ENCODE data around the gene ASCL2.

ASCL2 gene

GRCh38 chr11:2272228-2272945 lies 2.0 kb upstream of the ASCL2 start:
- POLR2A ChIA-PET = no interaction called here
- no peak for TF ChIP-seq NFRKB (IDR thresholded peaks at IDR 0.05)
- TF ChIP-seq ARNT (IDR thresholded peaks at IDR 0.05) = no peak
- TF ChIP-seq CTBP1 (IDR thresholded peaks at IDR 0.05; ENCODE audit: borderline replicate concordance) = no peak
- no peak for TF ChIP-seq ELF4 (IDR thresholded peaks at IDR 0.05)
- no peak for TF ChIP-seq FOXK2 (IDR thresholded peaks at IDR 0.05)
- TF ChIP-seq PKNOX1 (IDR thresholded peaks at IDR 0.05) = no peak
- no peak for TF ChIP-seq L3MBTL2 (conservative IDR thresholded peaks at IDR 0.05)
- no peak for TF ChIP-seq HDGF (IDR thresholded peaks at IDR 0.05; ENCODE audit: borderline replicate concordance)
- no peak for TF ChIP-seq ZNF384 (IDR thresholded peaks at IDR 0.05)
- TF ChIP-seq FOXM1 (IDR thresholded peaks at IDR 0.05; ENCODE audit: borderline replicate concordance) = no peak
- no peak for TF ChIP-seq SUZ12 (IDR thresholded peaks at IDR 0.05)
- TF ChIP-seq BHLHE40 (IDR thresholded peaks at IDR 0.05; ENCODE audit: borderline replicate concordance) = no peak
- TF ChIP-seq LEF1 (IDR thresholded peaks at IDR 0.05; ENCODE audit: borderline replicate concordance) = no peak
- no peak for TF ChIP-seq TARDBP (IDR thresholded peaks at IDR 0.05)
- TF ChIP-seq FOXA1 (IDR thresholded peaks at IDR 0.05) = no peak
- no peak for TF ChIP-seq SP1 (IDR thresholded peaks at IDR 0.05)
- CTCF ChIA-PET = no interaction called here
- no peak for DNase-seq (ENCODE audit: extremely low spot score)

GRCh38 chr11:2271327-2272227 lies 1.2 kb upstream of the ASCL2 start:
- ChIA-PET CTCF (no interaction called here), POLR2A (no interaction called here)
- DNase-seq (ENCODE audit: extremely low spot score) = no peak
- TF ChIP-seq HDGF (IDR thresholded peaks at IDR 0.05; ENCODE audit: borderline replicate concordance) = no peak
- no peak for TF ChIP-seq TARDBP (IDR thresholded peaks at IDR 0.05)
- no peak for TF ChIP-seq ELF4 (IDR thresholded peaks at IDR 0.05)
- no peak for TF ChIP-seq LEF1 (IDR thresholded peaks at IDR 0.05; ENCODE audit: borderline replicate concordance)

- CTCF ChIA-PET = no interaction called here
- no peak for DNase-seq (ENCODE audit: extremely low spot score)
- TF ChIP-seq L3MBTL2 (conservative IDR thresholded peaks at IDR 0.05) (no peak), PKNOX1 (IDR thresholded peaks at IDR 0.05) (no peak), FOXK2 (IDR thresholded peaks at IDR 0.05) (no peak), SUZ12 (IDR thresholded peaks at IDR 0.05) (no peak), ARNT (IDR thresholded peaks at IDR 0.05) (no peak), FOXA1 (IDR thresholded peaks at IDR 0.05) (no peak), NFRKB (IDR thresholded peaks at IDR 0.05) (no peak), ELF4 (IDR thresholded peaks at IDR 0.05) (no peak)
- POLR2A ChIA-PET = no interaction called here
Measured at GRCh38 chr11:2271077-2271326, 614 bp upstream of the ASCL2 start.

GRCh38 chr11:2269601-2270321 lies 627 bp downstream of the ASCL2 start:
- ChIA-PET CTCF (no interaction called here), POLR2A (no interaction called here)

GRCh38 chr11:2268729-2269600 lies 1.4 kb downstream of the ASCL2 start:
- DNase-seq (ENCODE audit: extremely low spot score) = peak; percentile 66
- no peak for TF ChIP-seq LEF1 (IDR thresholded peaks at IDR 0.05; ENCODE audit: borderline replicate concordance)
- TF ChIP-seq L3MBTL2 (conservative IDR thresholded peaks at IDR 0.05) = peak; percentile 27; the same call in 1 of the 2 replicates
- CTCF ChIA-PET = no interaction called here
- POLR2A ChIA-PET = interaction anchor here (0.6 kb wide), 1 partner anchor 16 kb away, joined by 3 read pairs; no protein-coding TSS in a partner anchor

More at GRCh38 chr11:2269601-2270321, 627 bp downstream of the ASCL2 start:
- TF ChIP-seq FOXA1 (IDR thresholded peaks at IDR 0.05) = no peak
- no peak for TF ChIP-seq ZNF384 (IDR thresholded peaks at IDR 0.05)
- TF ChIP-seq TARDBP (IDR thresholded peaks at IDR 0.05) = no peak
- TF ChIP-seq FOXM1 (IDR thresholded peaks at IDR 0.05; ENCODE audit: borderline replicate concordance) = no peak
- no peak for TF ChIP-seq SUZ12 (IDR thresholded peaks at IDR 0.05)
- no peak for TF ChIP-seq L3MBTL2 (conservative IDR thresholded peaks at IDR 0.05)
- TF ChIP-seq CTBP1 (IDR thresholded peaks at IDR 0.05; ENCODE audit: borderline replicate concordance) = no peak
- TF ChIP-seq FOXK2 (IDR thresholded peaks at IDR 0.05) = no peak
- no peak for TF ChIP-seq NFRKB (IDR thresholded peaks at IDR 0.05)
- no peak for TF ChIP-seq BHLHE40 (IDR thresholded peaks at IDR 0.05; ENCODE audit: borderline replicate concordance)
- no peak for DNase-seq (ENCODE audit: extremely low spot score)
